Smooth muscle cell of trachea (primary cell): Measurements from ENCODE around the gene ZNF3. TPM values are rescaled to one million over a fixed set of nuclear protein-coding genes. Genes with fewer than 3 reads are reported as not detected.

Experiments used
- total RNA-seq: library from RNA; depleted of rRNA; stranded (reverse); fragments of >200 nt; gene quantifications from 2 replicates; pipeline ENCODE4 v1.2.1, GENCODE V29; 2014

The ZNF3 gene
- total RNA-seq = 24.9 and 32.3 TPM in 2 replicates

DNA sequence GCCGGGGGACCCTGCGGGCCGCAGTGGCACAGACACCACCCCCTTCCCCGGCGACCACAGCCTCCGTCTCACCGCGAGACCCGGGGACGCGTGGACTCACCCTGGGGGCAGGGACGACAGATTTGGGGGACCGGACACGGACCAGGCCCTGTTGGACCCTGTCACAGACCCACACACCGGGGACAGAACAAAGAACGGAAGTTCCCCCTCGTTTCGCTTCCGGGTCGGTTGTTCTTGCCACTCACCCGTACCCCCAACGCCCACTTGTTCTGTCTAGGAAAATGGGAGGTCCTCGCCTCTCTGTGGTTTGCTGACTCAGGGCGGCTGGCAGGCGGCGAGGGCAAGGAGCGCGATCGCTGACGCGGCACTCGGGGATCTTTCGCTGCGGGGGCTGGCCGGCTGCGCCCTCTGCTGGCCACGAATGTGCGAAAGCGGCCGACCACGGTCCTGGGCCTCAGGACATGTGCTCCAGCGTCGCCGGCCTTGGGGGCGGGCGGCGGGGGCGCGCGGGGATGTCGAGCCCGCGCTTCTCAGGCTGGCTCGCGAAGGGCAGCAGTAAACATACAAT lies at the start of gene ZNF3:
TSS of gene ZNF3 (minus strand) at position 189 of the 568 bp plus-strand sequence. CDS start 4,366 bp downstream, outside the sequence.

DNA sequence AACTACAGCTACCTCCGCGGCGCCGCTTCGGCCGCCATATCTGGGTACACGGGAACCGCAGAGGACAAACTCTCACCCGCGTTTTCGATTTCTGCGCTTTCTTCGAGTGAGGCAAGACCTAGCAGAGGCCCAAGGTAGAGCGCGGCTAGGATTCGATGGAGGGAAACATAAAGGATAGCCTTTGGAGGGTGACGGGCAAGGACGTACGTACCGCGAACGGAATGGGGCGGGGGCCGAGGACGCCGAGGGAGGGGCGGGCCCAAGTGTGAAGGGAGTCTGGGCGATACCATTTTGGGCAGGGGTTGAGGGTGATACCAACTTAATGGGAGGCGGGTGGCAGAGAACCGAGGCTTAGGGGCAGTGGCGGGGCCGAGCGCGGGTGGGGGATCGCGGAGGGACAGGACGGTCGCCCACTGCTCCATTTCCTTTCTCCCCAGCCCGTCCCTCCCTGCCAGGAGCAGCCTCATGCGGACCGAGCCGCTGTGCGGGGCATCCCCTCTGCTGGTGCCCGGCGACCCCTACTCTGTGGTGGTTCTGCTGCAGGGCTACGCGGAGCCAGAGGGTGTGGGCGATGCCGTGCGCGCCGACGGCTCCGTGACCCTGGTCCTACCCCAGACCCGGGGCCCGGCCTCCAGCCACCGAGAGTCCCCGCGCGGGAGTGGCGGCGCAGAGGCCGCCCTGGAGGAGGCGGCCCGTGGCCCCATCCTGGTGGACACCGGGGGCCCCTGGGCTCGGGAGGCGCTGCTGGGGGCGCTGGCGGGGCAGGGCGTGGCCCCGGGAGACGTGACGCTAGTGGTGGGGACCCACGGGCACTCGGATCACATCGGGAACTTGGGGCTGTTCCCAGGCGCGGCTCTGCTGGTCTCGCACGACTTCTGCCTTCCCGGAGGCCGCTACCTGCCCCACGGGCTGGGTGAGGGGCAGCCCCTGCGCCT lies 45.7 kb upstream of the ZNF3 start, which contains the start of gene MBLAC1:
TSS of gene MBLAC1 (plus strand) at position 37 of the 935 bp plus-strand sequence. CDS start at position 466, 429 bp downstream.

DNA sequence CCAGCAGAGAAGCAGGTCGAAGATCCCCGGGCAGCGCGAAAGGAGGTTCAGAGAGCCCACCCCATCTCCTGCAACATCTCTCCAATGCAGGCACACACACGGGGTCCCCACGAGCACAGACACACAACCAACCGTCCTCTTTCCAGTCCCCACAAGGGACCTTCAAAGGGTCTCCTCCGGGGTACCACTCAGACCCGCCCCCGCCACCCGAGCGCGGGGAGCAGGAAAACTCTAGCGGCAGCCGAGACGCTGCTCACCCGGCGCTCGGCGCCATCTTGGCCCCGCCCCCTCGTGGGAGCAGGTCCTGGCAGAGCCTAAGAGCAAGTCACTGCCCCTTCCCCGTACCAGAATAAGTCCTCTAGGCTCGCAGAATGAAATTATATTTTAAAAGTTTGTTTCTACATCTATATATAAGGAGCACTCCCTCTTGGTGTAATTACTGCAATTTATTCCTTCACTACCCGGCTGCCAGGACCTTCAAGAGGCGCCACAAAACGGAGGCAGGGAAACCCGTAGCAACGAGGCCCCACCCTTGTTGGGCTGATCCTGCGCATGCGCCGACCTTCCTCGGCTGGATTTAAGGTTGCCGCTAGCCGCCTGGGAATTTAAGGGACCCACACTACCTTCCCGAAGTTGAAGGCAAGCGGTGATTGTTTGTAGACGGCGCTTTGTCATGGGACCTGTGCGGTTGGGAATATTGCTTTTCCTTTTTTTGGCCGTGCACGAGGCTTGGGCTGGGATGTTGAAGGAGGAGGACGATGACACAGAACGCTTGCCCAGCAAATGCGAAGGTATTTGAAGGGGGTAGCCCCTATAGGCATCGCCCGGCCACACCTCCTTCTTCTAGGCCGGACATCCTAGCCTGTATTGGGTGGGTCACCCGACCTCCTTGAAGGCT lies 37.8 kb upstream of the ZNF3 start, which contains the start of the genes CNPY4 and TAF6:
TSS of gene CNPY4 (plus strand) at position 563 of the 898 bp plus-strand sequence. CDS start at position 674, 111 bp downstream.
TSS of gene TAF6 (minus strand) at position 287 of the 898 bp plus-strand sequence. CDS start 5,149 bp downstream, outside the sequence.

DNA sequence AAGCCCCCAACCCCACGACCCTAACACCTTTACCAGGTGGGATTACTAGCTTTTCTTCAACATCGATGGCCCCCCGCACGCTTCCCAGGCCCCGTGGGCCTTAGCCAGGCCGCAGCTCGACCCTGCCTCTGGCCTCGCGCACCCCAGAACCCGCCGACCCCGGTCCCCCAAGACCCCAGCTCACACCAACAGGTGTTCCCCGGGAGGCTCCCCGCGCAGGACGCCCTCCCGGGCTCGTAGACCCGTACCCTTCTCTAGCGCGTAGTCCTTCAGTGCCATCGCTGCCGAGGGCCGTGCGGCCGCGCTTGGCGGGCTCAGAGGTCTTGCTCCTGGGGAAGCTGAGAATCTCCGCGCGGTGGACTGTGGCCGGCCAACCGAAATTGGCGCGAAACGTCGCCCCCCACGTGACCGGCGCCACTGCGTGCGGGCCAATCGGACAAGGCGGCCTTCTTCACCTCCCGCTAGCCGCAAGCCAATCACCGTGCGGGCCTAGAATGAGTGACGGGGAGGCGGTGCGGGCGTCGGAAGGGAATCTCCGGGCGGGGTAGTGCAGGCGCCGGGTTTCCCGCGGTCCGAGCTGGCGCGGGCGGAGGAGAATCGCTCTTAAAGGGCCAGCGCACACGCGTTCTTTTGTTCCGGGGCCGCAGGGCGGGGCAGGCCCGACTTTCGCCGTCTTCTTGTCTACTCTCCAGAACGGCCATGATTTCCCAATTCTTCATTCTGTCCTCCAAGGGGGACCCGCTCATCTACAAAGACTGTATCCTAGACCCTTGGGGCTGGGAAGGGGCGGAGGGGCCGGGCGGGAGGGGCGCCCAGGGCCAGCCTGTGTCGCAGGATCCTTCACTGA lies 19.7 kb upstream of the ZNF3 start, which contains the start of the genes AP4M1 and MCM7:
TSS of gene AP4M1 (plus strand) at position 628 of the 847 bp plus-strand sequence. CDS start at position 700, 72 bp downstream.
TSS of gene MCM7 (minus strand) at position 382 of the 847 bp plus-strand sequence. CDS start at position 279, 103 bp downstream.

DNA sequence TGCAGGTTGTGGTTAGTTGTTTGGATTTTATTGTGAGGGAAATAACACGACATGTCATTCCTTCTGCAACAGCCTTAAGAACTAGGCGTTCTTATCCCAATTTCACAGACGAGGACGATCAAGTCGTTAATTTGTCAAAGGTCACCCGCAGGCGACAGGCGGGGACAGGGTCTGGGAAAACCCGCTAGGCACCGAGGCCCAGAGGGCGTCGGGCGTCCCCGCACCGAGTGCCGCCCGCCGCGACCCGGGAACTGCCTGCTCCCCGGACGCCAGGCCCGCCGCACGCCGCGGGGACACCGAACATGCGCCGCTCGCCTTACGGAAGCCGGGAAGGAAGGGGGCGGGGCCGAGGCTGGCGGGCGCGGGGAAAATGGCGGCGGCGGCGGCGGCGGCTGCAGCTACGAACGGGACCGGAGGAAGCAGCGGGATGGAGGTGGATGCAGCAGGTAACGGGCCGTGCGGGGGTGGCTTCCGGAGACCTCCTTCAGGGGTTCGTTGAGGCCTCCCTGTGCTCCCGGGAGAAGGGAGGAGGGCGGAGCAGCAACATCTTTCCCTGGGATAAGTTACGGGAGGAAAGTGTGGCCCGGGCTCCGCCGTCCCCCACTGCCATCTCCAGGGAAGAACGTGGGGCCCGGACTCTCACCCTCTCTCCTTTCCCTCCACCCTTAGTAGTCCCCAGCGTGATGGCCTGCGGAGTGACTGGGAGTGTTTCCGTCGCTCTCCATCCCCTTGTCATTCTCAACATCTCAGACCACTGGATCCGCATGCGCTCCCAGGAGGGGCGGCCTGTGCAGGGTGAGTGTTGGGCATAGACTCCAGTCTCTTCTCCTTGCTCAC lies 7.3 kb upstream of the ZNF3 start, which contains the start of gene COPS6:
TSS of gene COPS6 (plus strand) at position 349 of the 837 bp plus-strand sequence. CDS start at position 371, 22 bp downstream.

DNA sequence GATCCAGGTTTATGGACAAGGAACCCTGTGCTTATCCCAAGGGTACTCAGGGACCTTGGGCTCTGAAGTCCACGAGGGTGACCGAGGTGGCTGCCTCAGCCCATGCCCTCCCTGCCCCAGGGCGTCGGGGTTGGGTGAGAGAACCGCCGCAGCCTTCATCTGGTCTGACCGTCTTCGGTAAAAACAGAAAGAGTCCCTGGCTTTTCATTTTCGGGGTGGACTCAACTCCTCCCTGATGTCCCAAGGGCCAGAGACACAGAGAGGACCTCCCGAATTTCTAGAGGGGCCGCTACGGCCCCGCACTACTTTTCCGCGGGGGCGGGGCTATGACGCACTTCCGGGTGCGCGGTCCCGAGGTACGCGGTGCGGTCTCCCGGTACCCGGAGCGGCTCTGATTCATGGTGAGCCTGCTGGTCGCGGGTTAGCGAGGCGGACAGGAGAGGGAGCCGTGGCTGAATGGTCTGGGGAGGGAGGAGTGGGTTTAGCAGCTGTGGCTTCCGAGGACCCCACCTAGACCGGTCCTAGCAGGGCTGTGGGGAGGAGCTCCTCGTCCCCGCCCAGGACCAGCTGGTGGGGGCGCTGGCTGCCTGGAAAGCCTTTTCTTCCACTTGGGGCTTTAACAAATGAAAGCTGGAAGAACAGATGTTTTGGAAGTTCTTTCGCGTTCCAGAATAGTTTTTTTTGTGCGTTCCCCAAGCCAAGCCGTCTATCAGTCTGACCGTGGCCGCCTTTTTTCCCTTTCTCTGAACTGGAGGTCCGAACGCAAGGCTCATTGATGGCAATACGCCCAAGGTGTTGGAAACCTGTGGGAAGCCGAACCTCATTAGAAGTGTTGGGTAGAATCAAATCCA lies 31.9 kb downstream of the ZNF3 start, which contains the start of gene ZSCAN21:
TSS of gene ZSCAN21 (plus strand) at position 334 of the 851 bp plus-strand sequence. CDS start 7,233 bp downstream, outside the sequence.

Other genes starting within 250 kb of the ZNF3 start
- not detected in 2 replicates for gene OR2AE1, start 204.7 kb downstream of the ZNF3 start, total RNA-seq
- gene TRIM4, start 162.2 kb downstream of the ZNF3 start, total RNA-seq = 38.3 and 46.0 TPM in 2 replicates
- not detected in 2 replicates for gene GJC3, start 152.1 kb downstream of the ZNF3 start, total RNA-seq
- not detected in 2 replicates for gene AZGP1, start 105.7 kb downstream of the ZNF3 start, total RNA-seq
- gene ZKSCAN1, start 66.1 kb downstream of the ZNF3 start, total RNA-seq = 44.7 and 48.1 TPM in 2 replicates
- gene ZSCAN21, start 31.9 kb downstream of the ZNF3 start, total RNA-seq = 10.2 and 13.9 TPM in 2 replicates
- 74.6 and 113 TPM in 2 replicates for gene COPS6, start 7.2 kb upstream of the ZNF3 start, total RNA-seq
- gene MCM7, start 19.7 kb upstream of the ZNF3 start, total RNA-seq = 16.7 and 118 TPM in 2 replicates
- gene AP4M1, start 19.9 kb upstream of the ZNF3 start, total RNA-seq = 33.2 and 53.1 TPM in 2 replicates
- gene TAF6, start 37.6 kb upstream of the ZNF3 start, total RNA-seq = 65.5 and 69.7 TPM in 2 replicates
- 31.3 and 37.7 TPM in 2 replicates for gene CNPY4, start 37.9 kb upstream of the ZNF3 start, total RNA-seq
- 2.5 and 3.6 TPM in 2 replicates for gene MBLAC1, start 45.2 kb upstream of the ZNF3 start, total RNA-seq
- gene LAMTOR4, start 67.2 kb upstream of the ZNF3 start, total RNA-seq = 59.9 and 108 TPM in 2 replicates
- gene TRAPPC14, start 77.0 kb upstream of the ZNF3 start, total RNA-seq = 4.8 and 7.1 TPM in 2 replicates
- gene GAL3ST4, start 86.9 kb upstream of the ZNF3 start, total RNA-seq = 4.1 and 12.7 TPM in 2 replicates
- gene GPC2, start 95.7 kb upstream of the ZNF3 start, total RNA-seq = 1.8 and 2.6 TPM in 2 replicates
- 0.66 and 1.6 TPM in 2 replicates for gene STAG3, start 96.2 kb upstream of the ZNF3 start, total RNA-seq
- 0.17 TPM in 1 of 2 replicates, not detected in the other for gene PVRIG, start 138.2 kb upstream of the ZNF3 start, total RNA-seq
- gene SPDYE3, start 226.0 kb upstream of the ZNF3 start, total RNA-seq = not detected in 2 replicates